GM12865 (cell line): ENCODE results near the gene EREG.
A peak's percentile ranks its signal among the peaks of the same experiment; 100 is the strongest.

Source experiments
- DNase-seq: peaks from one replicate; pipeline ENCODE4 v3.0.0; 2010; ENCODE audit warnings: low read depth
- H3K4me3 ChIP-seq: 2 replicates; pipeline ENCODE4 v1.5.1; 2011; ENCODE audit warnings: mild to moderate bottlenecking, low read depth, low read length, control low read depth
- TF ChIP-seq, protein P1 (sequence below): IDR thresholded peaks from 2 replicates; pipeline ENCODE4 v1.5.1; 2011; ENCODE audit warnings: low read length, control low read depth, low read depth, inconsistent platforms; ENCODE audit not compliant: insufficient read depth; ENCODE audit errors: missing control alignments

Gene EREG

GRCh38 chr4:74365761-74366160 lies 816 bp downstream of the EREG start:
- no peak for DNase-seq
- TF ChIP-seq, protein P1, sequence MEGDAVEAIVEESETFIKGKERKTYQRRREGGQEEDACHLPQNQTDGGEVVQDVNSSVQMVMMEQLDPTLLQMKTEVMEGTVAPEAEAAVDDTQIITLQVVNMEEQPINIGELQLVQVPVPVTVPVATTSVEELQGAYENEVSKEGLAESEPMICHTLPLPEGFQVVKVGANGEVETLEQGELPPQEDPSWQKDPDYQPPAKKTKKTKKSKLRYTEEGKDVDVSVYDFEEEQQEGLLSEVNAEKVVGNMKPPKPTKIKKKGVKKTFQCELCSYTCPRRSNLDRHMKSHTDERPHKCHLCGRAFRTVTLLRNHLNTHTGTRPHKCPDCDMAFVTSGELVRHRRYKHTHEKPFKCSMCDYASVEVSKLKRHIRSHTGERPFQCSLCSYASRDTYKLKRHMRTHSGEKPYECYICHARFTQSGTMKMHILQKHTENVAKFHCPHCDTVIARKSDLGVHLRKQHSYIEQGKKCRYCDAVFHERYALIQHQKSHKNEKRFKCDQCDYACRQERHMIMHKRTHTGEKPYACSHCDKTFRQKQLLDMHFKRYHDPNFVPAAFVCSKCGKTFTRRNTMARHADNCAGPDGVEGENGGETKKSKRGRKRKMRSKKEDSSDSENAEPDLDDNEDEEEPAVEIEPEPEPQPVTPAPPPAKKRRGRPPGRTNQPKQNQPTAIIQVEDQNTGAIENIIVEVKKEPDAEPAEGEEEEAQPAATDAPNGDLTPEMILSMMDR = no peak
- H3K4me3 ChIP-seq = no peak overlapping the region

DNA sequence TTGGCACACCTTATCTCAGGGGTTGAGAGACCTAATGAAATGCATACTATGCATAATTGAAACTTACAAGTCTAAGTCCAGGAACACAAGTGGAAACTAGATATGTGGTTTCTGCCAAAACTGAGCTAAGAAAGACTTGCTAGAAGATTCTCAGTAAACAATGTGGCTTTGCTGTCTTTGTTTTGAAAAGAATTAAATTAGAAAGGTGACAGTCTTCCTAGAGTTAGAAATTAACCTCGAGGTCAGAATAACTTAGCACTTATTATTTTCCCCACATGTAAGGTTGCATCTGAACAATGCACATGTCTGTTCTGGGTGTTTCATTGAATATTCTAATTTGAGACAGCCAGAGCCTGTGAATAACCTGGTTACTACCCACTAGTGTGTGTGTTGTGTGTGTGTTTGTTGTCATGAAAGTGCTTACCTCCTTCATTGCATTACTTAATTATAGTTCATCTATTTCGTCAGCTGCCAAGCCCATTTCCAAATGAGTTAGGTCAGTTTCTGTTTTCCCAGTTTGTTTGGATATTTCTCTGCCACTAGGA lies 1.5 kb downstream of the EREG start:
- TF ChIP-seq, protein P1 = no peak
- no peak overlapping the region for H3K4me3 ChIP-seq
- DNase-seq = peak; percentile 42

GRCh38 chr4:74367656-74368290 lies 2.8 kb downstream of the EREG start:
- H3K4me3 ChIP-seq = no peak overlapping the region
- no peak for DNase-seq
- TF ChIP-seq, protein P1 = no peak

DNA sequence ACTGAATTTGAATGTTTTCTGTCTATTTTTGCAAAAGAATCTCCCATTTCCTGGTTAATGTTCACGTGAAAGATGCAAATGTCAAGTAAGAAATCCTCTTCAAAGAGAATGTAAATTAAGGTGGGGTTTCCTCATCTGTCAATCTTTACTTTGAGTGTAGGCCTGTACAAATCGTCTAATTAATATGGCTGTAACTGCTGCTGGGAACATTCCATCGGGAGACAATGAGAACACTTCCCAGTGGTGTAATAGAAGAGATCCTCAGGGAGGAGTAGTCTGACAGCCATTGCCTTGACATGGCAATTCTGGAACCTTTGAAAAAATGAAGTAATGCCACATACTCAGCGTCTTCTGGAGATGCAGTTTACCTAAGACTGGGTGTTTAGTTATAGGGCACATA lies 3.7 kb downstream of the EREG start:
- TF ChIP-seq, protein P1 = no peak
- H3K4me3 ChIP-seq = no peak overlapping the region

DNA sequence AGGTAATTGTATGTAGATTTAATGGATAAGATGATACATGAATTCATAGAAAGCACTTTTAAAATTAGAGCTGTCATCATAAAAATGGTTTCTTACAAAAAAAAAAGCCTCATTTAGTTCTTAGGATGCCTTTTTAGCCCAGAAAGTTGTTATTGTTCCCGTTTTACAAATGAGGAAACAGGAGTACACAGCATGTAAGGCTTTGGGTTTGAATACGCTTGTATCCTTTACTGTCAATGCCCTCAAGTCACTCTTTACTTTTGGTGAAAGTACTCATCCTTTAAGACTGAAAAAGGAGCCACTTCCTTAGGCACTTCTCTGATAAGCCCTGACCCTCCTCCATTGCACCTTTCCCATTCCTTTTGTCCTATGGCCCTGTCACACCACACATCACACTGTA lies 4.9 kb downstream of the EREG start:
- no peak overlapping the region for H3K4me3 ChIP-seq
- TF ChIP-seq, protein P1 = no peak
- DNase-seq = no peak

More for the DNA sequence above, 3.7 kb downstream of the EREG start:
- no peak for DNase-seq

GRCh38 chr4:74370912-74371311 lies 6.0 kb downstream of the EREG start:
- H3K4me3 ChIP-seq = no peak overlapping the region
- TF ChIP-seq, protein P1 = peak; percentile 74
- DNase-seq = peak; percentile 60

DNA sequence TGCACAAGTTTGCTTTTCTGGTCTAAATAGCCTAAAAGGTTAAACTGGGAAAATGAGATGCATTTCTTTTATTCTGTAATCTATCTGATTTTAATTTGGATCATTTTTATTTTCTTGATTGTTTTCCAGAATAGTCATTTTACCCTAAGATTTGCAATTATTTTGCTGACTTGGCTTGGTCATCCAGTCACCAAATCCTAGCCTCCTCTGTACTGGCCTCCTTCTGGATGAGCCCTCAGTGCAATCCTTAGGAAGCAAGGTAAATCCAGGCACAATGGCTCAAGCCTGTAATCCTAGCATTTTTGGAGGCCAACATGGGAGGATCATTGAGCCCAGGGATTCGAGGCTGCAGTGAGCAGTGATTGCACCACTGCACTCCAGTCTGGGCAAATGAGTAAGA lies 9.2 kb downstream of the EREG start:
- TF ChIP-seq, protein P1 = no peak
- DNase-seq = no peak
- H3K4me3 ChIP-seq = no peak overlapping the region
